NCI-H2196 (cell line): ENCODE measurements around the gene ANKRD29.
"Not testable (repeated sequence)": the region's sequence is repeated elsewhere in the genome, so short reads cannot be mapped to it uniquely, and the experiment has no call there.

Experiments used
- DNase-seq: peaks from one replicate; lab custom pipeline; 2025; ENCODE audit not compliant: unreplicated experiment; lab: John Stamatoyannopoulos, UW

Gene ANKRD29

GRCh38 chr18:23617412-23618014 lies 45.2 kb downstream of the ANKRD29 start:
- DNase-seq = no peak

- DNase-seq = no peak
Observed at GRCh38 chr18:23616258-23616657, 46.5 kb downstream of the ANKRD29 start.

GRCh38 chr18:23614891-23615290 lies 47.8 kb downstream of the ANKRD29 start:
- DNase-seq = no peak

GRCh38 chr18:23614413-23614812 lies 48.3 kb downstream of the ANKRD29 start:
- DNase-seq = no peak

- not testable (repeated sequence) for DNase-seq
Observed at GRCh38 chr18:23613091-23613475, 49.6 kb downstream of the ANKRD29 start.

GRCh38 chr18:23612434-23613090 lies 50.1 kb downstream of the ANKRD29 start:
- DNase-seq = no peak

- no peak for DNase-seq
Observed at GRCh38 chr18:23609390-23610023, 53.2 kb downstream of the ANKRD29 start.

GRCh38 chr18:23608211-23608610 lies 54.5 kb downstream of the ANKRD29 start:
- DNase-seq = no peak

GRCh38 chr18:23605941-23606340 lies 56.8 kb downstream of the ANKRD29 start:
- DNase-seq = no peak

- no peak for DNase-seq
Observed at GRCh38 chr18:23599809-23600208, 62.9 kb downstream of the ANKRD29 start.

GRCh38 chr18:23596183-23596582 lies 66.5 kb downstream of the ANKRD29 start:
- no peak for DNase-seq

GRCh38 chr18:23595591-23595990 lies 67.1 kb downstream of the ANKRD29 start:
- no peak for DNase-seq

GRCh38 chr18:23593720-23594119 lies 69.0 kb downstream of the ANKRD29 start:
- DNase-seq = no peak

- DNase-seq = no peak
Observed at GRCh38 chr18:23592911-23593310, 69.8 kb downstream of the ANKRD29 start.

- DNase-seq = no peak
Observed at GRCh38 chr18:23591011-23591410, 71.7 kb downstream of the ANKRD29 start.

- DNase-seq = no peak
Observed at GRCh38 chr18:23588836-23589560, 73.7 kb downstream of the ANKRD29 start.

- no peak for DNase-seq
Observed at GRCh38 chr18:23587220-23587642, 75.5 kb downstream of the ANKRD29 start.

GRCh38 chr18:23586249-23587196 lies 76.2 kb downstream of the ANKRD29 start, which contains the start of gene NPC1:
Gene NPC1 (minus strand): TSS chr18:23586506. CDS start chr18:23586343, 163 bp downstream.
- DNase-seq = peak; percentile 92

GRCh38 chr18:23585897-23586248 lies 76.8 kb downstream of the ANKRD29 start:
- no peak for DNase-seq

- no peak for DNase-seq
Observed at GRCh38 chr18:23585007-23585871, 77.5 kb downstream of the ANKRD29 start.
